Astrocyte (in vitro differentiated cells and primary cell): Measurements from ENCODE around the gene OLA1.

ENCODE experiments used
- EZH2 ChIP-seq: IDR thresholded peaks from 2 replicates; pipeline ENCODE4 v1.6.1; 2012; ENCODE audit warnings: mild to moderate bottlenecking, low read length, inconsistent platforms; ENCODE audit not compliant: insufficient read depth
- TF ChIP-seq, protein P1 (sequence below): IDR thresholded peaks from 2 replicates; pipeline ENCODE4 v1.5.1; 2011; ENCODE audit warnings: low read depth, mild to moderate bottlenecking, inconsistent platforms, low read length, moderate library complexity; ENCODE audit not compliant: insufficient read depth

DNA sequence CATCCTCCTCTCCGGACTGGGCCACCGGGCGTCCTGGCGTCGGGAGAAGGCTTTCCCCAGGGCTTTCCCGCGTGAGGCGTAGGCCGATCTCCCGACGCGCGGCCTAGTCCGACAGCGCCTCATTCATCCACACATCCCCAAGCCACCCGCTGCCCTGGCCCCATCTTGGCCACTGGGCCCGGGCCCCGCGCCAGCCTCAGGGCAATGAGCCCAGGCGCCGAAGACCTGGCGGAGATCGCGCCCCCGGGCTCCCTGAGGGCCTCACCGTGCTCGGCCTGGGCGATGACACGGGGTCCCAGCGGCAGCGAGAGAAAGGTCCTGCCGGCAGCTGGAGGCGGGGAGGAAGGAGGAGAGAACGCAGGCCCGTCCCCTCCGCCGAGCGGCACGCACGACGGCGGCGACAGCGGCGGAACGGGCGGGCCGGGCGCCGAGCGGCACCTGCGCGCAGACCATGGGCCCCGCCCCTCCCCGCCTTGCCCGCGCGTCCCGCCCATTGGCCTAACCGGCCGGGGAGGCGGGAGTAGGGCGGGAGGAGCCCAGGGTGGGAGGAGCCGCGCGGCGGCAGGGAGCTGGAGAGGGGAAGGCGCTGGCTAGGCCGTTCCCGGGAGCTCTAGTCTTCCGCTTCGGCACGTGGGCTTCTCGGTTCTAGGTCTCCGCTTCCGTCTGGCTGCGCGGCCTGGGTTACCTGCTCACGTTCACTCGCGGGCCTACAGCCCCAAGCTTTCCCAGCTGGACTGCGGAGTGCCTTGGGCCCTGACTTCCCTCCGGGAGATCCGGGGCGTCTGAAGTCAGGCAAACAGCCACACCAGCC is at the start of gene OLA1:
- TF ChIP-seq, protein P1, sequence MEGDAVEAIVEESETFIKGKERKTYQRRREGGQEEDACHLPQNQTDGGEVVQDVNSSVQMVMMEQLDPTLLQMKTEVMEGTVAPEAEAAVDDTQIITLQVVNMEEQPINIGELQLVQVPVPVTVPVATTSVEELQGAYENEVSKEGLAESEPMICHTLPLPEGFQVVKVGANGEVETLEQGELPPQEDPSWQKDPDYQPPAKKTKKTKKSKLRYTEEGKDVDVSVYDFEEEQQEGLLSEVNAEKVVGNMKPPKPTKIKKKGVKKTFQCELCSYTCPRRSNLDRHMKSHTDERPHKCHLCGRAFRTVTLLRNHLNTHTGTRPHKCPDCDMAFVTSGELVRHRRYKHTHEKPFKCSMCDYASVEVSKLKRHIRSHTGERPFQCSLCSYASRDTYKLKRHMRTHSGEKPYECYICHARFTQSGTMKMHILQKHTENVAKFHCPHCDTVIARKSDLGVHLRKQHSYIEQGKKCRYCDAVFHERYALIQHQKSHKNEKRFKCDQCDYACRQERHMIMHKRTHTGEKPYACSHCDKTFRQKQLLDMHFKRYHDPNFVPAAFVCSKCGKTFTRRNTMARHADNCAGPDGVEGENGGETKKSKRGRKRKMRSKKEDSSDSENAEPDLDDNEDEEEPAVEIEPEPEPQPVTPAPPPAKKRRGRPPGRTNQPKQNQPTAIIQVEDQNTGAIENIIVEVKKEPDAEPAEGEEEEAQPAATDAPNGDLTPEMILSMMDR: no peak
- no peak for TF ChIP-seq EZH2
